Dendritic cell treated with granulocyte-macrophage colony-stimulating factor and Interleukin-4, amounts not matched to agents 40 ng/mL and 50 ng/mL, for 4 days (primary cell): Measurements from ENCODE around the gene HACD2.
A peak's percentile ranks its signal among the peaks of the same experiment; 100 is the strongest.

Source experiments
- H3K27ac Mint-ChIP-seq: one replicate; pipeline ENCODE4 v1.8.0; 2022; ENCODE audit warnings: mild to moderate bottlenecking, mixed read lengths
- H3K27me3 Mint-ChIP-seq: one replicate; pipeline ENCODE4 v1.8.0; 2022; ENCODE audit warnings: mild to moderate bottlenecking, mixed read lengths
- H3K36me3 Mint-ChIP-seq: one replicate; pipeline ENCODE4 v1.8.0; 2022; ENCODE audit warnings: low read depth, mixed read lengths
- H3K4me1 Mint-ChIP-seq: one replicate; pipeline ENCODE4 v1.8.0; 2022; ENCODE audit warnings: low read depth, mixed read lengths
- H3K4me3 Mint-ChIP-seq: one replicate; pipeline ENCODE4 v1.8.0; 2022; ENCODE audit warnings: mild to moderate bottlenecking, moderate library complexity, mixed read lengths
- H3K9me3 Mint-ChIP-seq: one replicate; pipeline ENCODE4 v1.8.0; 2022; ENCODE audit warnings: mixed read lengths
- intact Hi-C: fragments of 100-400 bp; cut with micrococcal nuclease; formaldehyde crosslinking; loops from one replicate; pipeline ENCODE4 v1.15.0; 2022

HACD2 gene

DNA sequence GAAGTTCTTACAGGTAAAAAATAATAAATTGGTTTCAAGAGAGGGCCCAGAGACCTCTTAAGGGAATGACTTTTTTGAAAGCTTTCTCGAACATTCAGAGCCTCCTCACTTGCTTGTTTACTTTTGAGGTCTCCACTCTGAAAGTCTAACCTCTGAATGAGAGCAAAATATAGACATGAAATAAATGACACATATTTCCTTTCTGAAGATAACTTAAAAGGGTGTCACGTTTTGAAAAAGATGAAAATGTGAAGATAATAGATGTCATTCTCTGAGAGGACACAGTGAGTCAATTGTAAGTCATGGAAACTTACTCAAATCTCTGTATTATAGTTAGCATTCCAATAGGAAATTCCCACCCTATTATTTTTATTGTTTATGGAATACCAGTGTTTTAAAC, 44.6 kb downstream of the HACD2 start:
- Mint-ChIP-seq H3K4me1 (no peaks in the 10 kb centered on the region), H3K27me3 (no peaks in the 10 kb centered on the region), H3K27ac (no peak overlapping the region), H3K36me3 (peaks cover 26% of the 10 kb centered on the region), H3K4me3 (no peak overlapping the region), H3K9me3 (no peaks in the 10 kb centered on the region)
- intact Hi-C loops = no loop called here

DNA sequence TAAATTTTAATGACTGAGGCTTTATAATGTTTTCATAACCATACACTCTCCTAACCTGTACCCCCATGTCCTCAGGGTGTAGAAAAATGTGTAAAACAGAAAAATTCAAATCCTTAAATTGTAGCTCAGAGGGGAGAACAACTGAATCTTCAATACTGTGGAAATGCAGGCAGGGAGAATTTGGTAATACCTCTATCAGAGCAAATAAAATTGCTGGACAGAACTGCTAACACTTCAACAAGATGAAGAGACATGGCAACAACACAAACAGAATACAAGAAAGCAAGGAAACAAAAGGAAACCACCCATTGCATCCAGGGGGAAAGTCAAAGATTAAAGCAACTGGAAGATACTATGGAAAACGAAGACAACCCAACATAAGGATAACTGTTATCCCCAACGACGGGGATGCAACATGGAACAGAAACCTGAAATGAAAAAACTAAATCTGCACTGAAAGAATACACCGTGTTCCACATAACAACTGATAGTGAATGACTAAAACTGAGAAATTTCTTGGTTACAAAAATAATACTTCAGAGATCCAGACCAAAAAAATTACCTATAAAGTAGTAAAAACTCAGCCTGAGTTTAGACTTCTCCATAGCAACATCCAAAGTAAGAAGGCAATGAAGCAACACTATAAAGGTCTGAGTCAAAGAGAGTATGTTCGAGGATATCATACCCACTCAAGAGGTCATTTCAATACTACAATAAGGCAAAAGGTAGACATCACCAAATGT, 48.5 kb downstream of the HACD2 start:
- Mint-ChIP-seq H3K4me3 (no peak overlapping the region), H3K4me1 (no peaks in the 10 kb centered on the region), H3K27ac (no peak overlapping the region), H3K36me3 (peaks cover 10% of the 10 kb centered on the region), H3K9me3 (no peaks in the 10 kb centered on the region), H3K27me3 (no peaks in the 10 kb centered on the region)
- intact Hi-C loops = no loop called here

DNA sequence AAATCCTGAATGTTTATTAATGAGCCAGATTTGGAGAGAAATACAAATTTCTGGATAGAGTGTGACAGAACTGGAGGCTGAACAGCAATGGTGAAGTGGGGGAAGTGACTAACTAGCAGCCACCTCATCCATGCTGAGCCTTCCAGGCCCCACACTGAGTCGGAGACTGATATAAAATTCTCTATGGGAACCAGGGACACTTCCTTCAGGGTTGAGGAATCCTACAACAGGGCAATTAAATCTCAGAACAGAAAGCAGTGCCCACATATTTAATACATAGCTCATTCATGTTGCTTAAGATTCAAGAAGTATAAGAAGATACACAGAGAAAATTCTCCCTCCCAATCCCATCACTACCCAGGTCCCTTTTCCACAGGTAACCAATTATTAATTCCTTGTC, 49.3 kb downstream of the HACD2 start:
- Mint-ChIP-seq H3K9me3 (no peaks in the 10 kb centered on the region), H3K27ac (no peak overlapping the region), H3K4me3 (no peak overlapping the region), H3K36me3 (peaks cover 7% of the 10 kb centered on the region), H3K27me3 (no peaks in the 10 kb centered on the region), H3K4me1 (no peaks in the 10 kb centered on the region)
- intact Hi-C loops = no loop called here

DNA sequence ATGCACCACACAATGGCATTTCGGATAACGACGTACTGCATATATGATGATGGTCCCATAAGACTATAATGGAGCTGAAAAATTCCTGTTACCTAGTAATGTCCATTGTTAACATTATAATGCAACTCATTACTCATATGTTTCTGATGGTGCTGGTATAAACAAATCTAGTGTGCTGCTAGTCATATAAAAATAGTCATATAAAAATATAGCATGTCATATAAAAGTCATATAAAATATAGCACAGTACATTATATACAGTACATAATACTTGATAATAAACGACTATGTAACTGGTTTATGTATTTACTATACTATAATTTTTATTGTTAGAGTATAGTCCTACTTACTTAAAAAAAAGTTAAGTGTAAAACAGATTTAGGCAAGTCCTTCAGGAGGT, 50.6 kb downstream of the HACD2 start:
- no peaks in the 10 kb centered on the region for H3K27me3 Mint-ChIP-seq
- no peaks in the 10 kb centered on the region for H3K4me1 Mint-ChIP-seq
- H3K4me3 Mint-ChIP-seq = no peak overlapping the region
- intact Hi-C loops = no loop called here
- peaks cover 7% of the 10 kb centered on the region for H3K36me3 Mint-ChIP-seq
- no peak overlapping the region for H3K27ac Mint-ChIP-seq
- H3K9me3 Mint-ChIP-seq = no peaks in the 10 kb centered on the region

GRCh38 chr3:123533554-123534159, 51.2 kb downstream of the HACD2 start:
- H3K4me3 Mint-ChIP-seq = no peak overlapping the region
- no peaks in the 10 kb centered on the region for H3K4me1 Mint-ChIP-seq
- intact Hi-C loops = no loop called here
- H3K36me3 Mint-ChIP-seq = peaks cover 7% of the 10 kb centered on the region
- no peaks in the 10 kb centered on the region for H3K27me3 Mint-ChIP-seq
- H3K27ac Mint-ChIP-seq = no peak overlapping the region
- H3K9me3 Mint-ChIP-seq = no peaks in the 10 kb centered on the region

GRCh38 chr3:123528130-123528529, 56.7 kb downstream of the HACD2 start:
- Mint-ChIP-seq H3K4me3 (no peak overlapping the region), H3K27me3 (no peaks in the 10 kb centered on the region), H3K4me1 (peaks cover 14% of the 10 kb centered on the region), H3K9me3 (no peaks in the 10 kb centered on the region), H3K27ac (no peak overlapping the region), H3K36me3 (peaks cover 51% of the 10 kb centered on the region)
- intact Hi-C loops = no loop called here

GRCh38 chr3:123527046-123527445, 57.8 kb downstream of the HACD2 start:
- intact Hi-C loops = no loop called here
- Mint-ChIP-seq H3K36me3 (peaks cover 61% of the 10 kb centered on the region), H3K27me3 (no peaks in the 10 kb centered on the region), H3K4me3 (no peak overlapping the region), H3K9me3 (no peaks in the 10 kb centered on the region), H3K27ac (no peak overlapping the region), H3K4me1 (peaks cover 20% of the 10 kb centered on the region)

GRCh38 chr3:123526474-123526873, 58.4 kb downstream of the HACD2 start:
- Mint-ChIP-seq H3K36me3 (peaks cover 67% of the 10 kb centered on the region), H3K4me1 (peaks cover 24% of the 10 kb centered on the region), H3K27ac (no peak overlapping the region), H3K4me3 (no peak overlapping the region), H3K9me3 (no peaks in the 10 kb centered on the region), H3K27me3 (no peaks in the 10 kb centered on the region)
- intact Hi-C loops = no loop called here

- intact Hi-C loops = no loop called here
- peaks cover 76% of the 10 kb centered on the region for H3K36me3 Mint-ChIP-seq
- H3K4me1 Mint-ChIP-seq = peaks cover 32% of the 10 kb centered on the region
- H3K4me3 Mint-ChIP-seq = no peak overlapping the region
- no peak overlapping the region for H3K27ac Mint-ChIP-seq
- H3K27me3 Mint-ChIP-seq = no peaks in the 10 kb centered on the region
- no peaks in the 10 kb centered on the region for H3K9me3 Mint-ChIP-seq
Observed at GRCh38 chr3:123525433-123525832, 59.4 kb downstream of the HACD2 start.

GRCh38 chr3:123524981-123525380, 59.9 kb downstream of the HACD2 start:
- intact Hi-C loops = no loop called here
- Mint-ChIP-seq H3K9me3 (no peaks in the 10 kb centered on the region), H3K4me3 (no peak overlapping the region), H3K4me1 (peaks cover 32% of the 10 kb centered on the region), H3K36me3 (peaks cover 76% of the 10 kb centered on the region), H3K27me3 (no peaks in the 10 kb centered on the region), H3K27ac (no peak overlapping the region)

- Mint-ChIP-seq H3K9me3 (no peaks in the 10 kb centered on the region), H3K27me3 (no peaks in the 10 kb centered on the region), H3K27ac (peak overlapping the region; percentile 47), H3K36me3 (peaks cover 72% of the 10 kb centered on the region), H3K4me3 (no peak overlapping the region), H3K4me1 (peaks cover 32% of the 10 kb centered on the region)
- intact Hi-C loops = no loop called here
Observed at GRCh38 chr3:123523023-123523412, 61.8 kb downstream of the HACD2 start.

DNA sequence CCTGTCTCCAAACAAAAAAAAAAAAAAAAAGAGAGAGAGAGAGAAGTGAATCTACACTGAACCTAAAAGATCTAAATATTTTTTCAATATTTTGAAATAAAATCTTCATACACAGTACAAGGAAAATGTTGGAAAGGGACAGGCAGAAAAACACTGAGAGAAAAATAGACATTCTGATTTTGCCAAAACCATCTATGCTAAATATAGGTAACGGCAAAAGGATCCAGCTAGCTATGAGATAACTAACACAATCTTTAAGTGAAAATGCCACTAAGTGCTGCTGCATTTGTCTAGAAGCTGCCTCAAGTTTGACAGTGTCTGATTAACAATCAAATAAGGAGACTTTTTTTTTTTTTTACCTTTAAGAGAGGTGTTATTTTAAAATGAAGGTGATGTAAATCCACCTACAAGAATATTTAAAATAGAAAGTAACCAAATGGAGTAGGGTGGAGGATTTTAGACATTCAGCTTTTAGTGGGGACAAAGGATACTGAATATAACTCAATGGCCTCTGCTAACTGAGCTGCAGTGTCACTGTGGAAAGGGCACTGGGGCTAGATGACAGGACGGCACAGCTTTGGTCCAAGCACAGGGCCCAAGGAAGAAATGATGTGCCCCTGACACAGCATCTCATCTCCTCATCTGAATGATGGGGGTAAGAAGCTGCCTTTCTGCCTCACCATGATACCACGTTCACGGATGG, 62.4 kb downstream of the HACD2 start:
- no peaks in the 10 kb centered on the region for H3K9me3 Mint-ChIP-seq
- no peaks in the 10 kb centered on the region for H3K27me3 Mint-ChIP-seq
- H3K4me3 Mint-ChIP-seq = no peak overlapping the region
- intact Hi-C loops = no loop called here
- peaks cover 32% of the 10 kb centered on the region for H3K4me1 Mint-ChIP-seq
- peak overlapping the region; percentile 47 for H3K27ac Mint-ChIP-seq
- H3K36me3 Mint-ChIP-seq = peaks cover 67% of the 10 kb centered on the region

DNA sequence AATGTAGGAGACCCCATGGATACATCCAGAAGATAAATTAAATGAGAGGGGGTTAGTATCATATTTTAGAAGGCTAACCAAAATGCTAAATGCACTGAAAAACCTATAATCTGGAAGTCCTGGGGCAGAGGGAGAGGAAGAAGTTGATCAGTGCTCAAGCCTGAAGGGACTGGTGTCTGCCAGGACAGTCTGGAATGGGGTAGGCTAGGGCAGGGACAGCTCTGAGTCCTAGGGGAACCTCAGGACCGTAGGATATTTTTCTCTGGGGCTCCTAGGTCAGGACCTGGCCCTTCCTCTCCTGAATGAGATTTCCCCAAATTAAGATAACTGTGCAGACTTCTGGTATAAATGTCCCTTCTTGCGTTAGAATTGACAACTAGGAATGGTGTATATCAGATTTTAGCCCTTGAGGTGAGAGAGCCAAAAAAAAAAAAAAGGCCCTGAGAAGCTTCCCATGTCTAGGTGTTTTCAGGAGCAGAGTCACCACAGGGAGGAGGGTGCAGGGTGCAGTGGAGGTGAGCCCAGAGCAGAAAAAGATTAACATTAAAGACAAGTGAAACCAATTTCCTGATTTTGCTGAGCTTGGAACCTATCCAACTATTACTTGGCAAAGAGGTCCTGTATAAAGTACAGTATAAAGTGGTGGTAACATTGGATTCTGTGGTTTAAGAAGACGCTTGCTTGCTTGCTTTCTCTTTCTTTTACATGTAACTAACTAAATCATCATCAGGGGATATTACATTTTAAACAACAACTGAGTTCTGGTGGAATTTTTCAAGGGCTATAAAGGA, 63.5 kb downstream of the HACD2 start:
- Mint-ChIP-seq H3K4me1 (peaks cover 32% of the 10 kb centered on the region), H3K4me3 (no peak overlapping the region)

DNA sequence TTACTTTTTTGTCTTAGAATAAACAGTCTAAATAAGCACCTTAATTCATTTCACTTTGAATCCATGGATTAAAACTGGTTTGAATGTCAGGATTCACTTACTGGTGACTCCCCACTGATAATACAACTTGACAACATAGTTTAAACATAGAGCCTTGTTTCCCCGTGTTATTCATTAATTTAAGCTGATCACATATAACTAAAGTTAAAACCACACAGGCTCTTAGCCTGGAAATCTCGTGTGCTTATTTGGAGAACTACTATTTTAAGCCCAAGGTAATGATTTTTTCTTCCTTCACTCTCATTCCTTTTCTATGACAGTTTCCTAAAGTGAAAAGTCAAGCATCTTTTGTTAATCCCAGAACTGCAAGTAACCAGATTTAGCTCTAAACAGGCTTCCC, 64.2 kb downstream of the HACD2 start:
- H3K4me1 Mint-ChIP-seq = peaks cover 32% of the 10 kb centered on the region
- H3K4me3 Mint-ChIP-seq = no peak overlapping the region
- no peak overlapping the region for H3K27ac Mint-ChIP-seq
- peaks cover 64% of the 10 kb centered on the region for H3K36me3 Mint-ChIP-seq
- no peaks in the 10 kb centered on the region for H3K27me3 Mint-ChIP-seq
- intact Hi-C loops = no loop called here
- H3K9me3 Mint-ChIP-seq = no peaks in the 10 kb centered on the region

More for the DNA sequence above, 63.5 kb downstream of the HACD2 start:
- Mint-ChIP-seq H3K27ac (peak overlapping the region; percentile 30), H3K9me3 (no peaks in the 10 kb centered on the region), H3K36me3 (peaks cover 64% of the 10 kb centered on the region), H3K27me3 (no peaks in the 10 kb centered on the region)
- intact Hi-C loops = no loop called here
